Measurements from ENCODE around the gene CACNA2D4. TPM values are rescaled to one million over a fixed set of nuclear protein-coding genes. Genes with fewer than 3 reads are reported as not detected.
"Not testable (repeated sequence)": the region's sequence is repeated elsewhere in the genome, so short reads cannot be mapped to it uniquely, and the experiment has no call there.

Gene CACNA2D4
- total and polyA plus RNA-seq, 2 donors = 1.1 to 4.5 TPM

GRCh38 chr12:1823237-1823636, 95.2 kb downstream of the CACNA2D4 start:
- DNase-seq (ENCODE audit: extremely low spot score) = no peak
- H3K36me3 ChIP-seq (ENCODE audit: insufficient read depth) = no peaks in the 10 kb centered on the region
- H3K4me1 ChIP-seq (ENCODE audit: insufficient read depth) = no peaks in the 10 kb centered on the region
- no peak overlapping the region for H3K27ac ChIP-seq (ENCODE audit: low read depth)
- 95% methylated on average over 10 of the region's 10 CpGs for WGBS
- no peak overlapping the region for H3K4me3 ChIP-seq (ENCODE audit: low read depth, low read length)

GRCh38 chr12:1822699-1823098, 95.8 kb downstream of the CACNA2D4 start:
- H3K36me3 ChIP-seq (ENCODE audit: insufficient read depth) = no peaks in the 10 kb centered on the region
- no peaks in the 10 kb centered on the region for H3K4me1 ChIP-seq (ENCODE audit: insufficient read depth)
- no peak overlapping the region for H3K27ac ChIP-seq (ENCODE audit: low read depth)
- 77% methylated on average over 11 of the region's 11 CpGs for WGBS
- no peak for DNase-seq (ENCODE audit: extremely low spot score)
- no peak overlapping the region for H3K4me3 ChIP-seq (ENCODE audit: low read depth, low read length)

- 22% methylated on average over 12 of the region's 12 CpGs for WGBS
- no peak overlapping the region for H3K4me3 ChIP-seq (ENCODE audit: low read depth, low read length)
- DNase-seq (ENCODE audit: extremely low spot score) = no peak
- H3K36me3 ChIP-seq (ENCODE audit: insufficient read depth) = no peaks in the 10 kb centered on the region
- H3K27ac ChIP-seq (ENCODE audit: low read depth) = no peak overlapping the region
- H3K4me1 ChIP-seq (ENCODE audit: insufficient read depth) = no peaks in the 10 kb centered on the region
These were observed 96.6 kb downstream of the CACNA2D4 start for GRCh38 chr12:1821805-1822204.

GRCh38 chr12:1820896-1821291, 97.6 kb downstream of the CACNA2D4 start:
- Histone ChIP-seq H3K4me3 (ENCODE audit: low read depth, low read length) (no peak overlapping the region), H3K4me1 (ENCODE audit: insufficient read depth) (no peaks in the 10 kb centered on the region), H3K36me3 (ENCODE audit: insufficient read depth) (no peaks in the 10 kb centered on the region), H3K27ac (ENCODE audit: low read depth) (no peak overlapping the region)
- no peak for DNase-seq (ENCODE audit: extremely low spot score)
- 74% methylated on average over 11 of the region's 11 CpGs for WGBS

GRCh38 chr12:1820191-1820895, 98.1 kb downstream of the CACNA2D4 start, which contains the start of gene LRTM2:
TSS of gene LRTM2 (plus strand) at chr12:1820565. CDS start at chr12:1828149, 7,584 bp downstream.
- no peak within 1 kb of the TSS for H3K4me3 ChIP-seq (ENCODE audit: low read depth, low read length)
- no peaks in the 10 kb centered on the region for H3K4me1 ChIP-seq (ENCODE audit: insufficient read depth)
- H3K36me3 ChIP-seq (ENCODE audit: insufficient read depth) = no peaks in the 10 kb centered on the region
- DNase-seq (ENCODE audit: extremely low spot score) = no peak
- no peak within 1 kb of the TSS for H3K27ac ChIP-seq (ENCODE audit: low read depth)
- WGBS = 9% methylated on average over 34 of the region's 34 CpGs

- Histone ChIP-seq H3K4me3 (ENCODE audit: low read depth, low read length) (no peak overlapping the region), H3K36me3 (ENCODE audit: insufficient read depth) (no peaks in the 10 kb centered on the region), H3K27ac (ENCODE audit: low read depth) (no peak overlapping the region), H3K4me1 (ENCODE audit: insufficient read depth) (no peaks in the 10 kb centered on the region)
- 57% methylated on average over 6 of the region's 6 CpGs for WGBS
- no peak for DNase-seq (ENCODE audit: extremely low spot score)
These were observed 98.9 kb downstream of the CACNA2D4 start for GRCh38 chr12:1819571-1819970.

- 74% methylated on average over 9 of the region's 9 CpGs for WGBS
- no peak for DNase-seq (ENCODE audit: extremely low spot score)
- Histone ChIP-seq H3K36me3 (ENCODE audit: insufficient read depth) (no peaks in the 10 kb centered on the region), H3K4me1 (ENCODE audit: insufficient read depth) (no peaks in the 10 kb centered on the region), H3K4me3 (ENCODE audit: low read depth, low read length) (no peak overlapping the region), H3K27ac (ENCODE audit: low read depth) (no peak overlapping the region)
These were observed 99.4 kb downstream of the CACNA2D4 start for GRCh38 chr12:1819050-1819449.

GRCh38 chr12:1817928-1818327, 100.5 kb downstream of the CACNA2D4 start:
- WGBS = 92% methylated on average over 28 of the region's 28 CpGs
- not testable (repeated sequence) for H3K36me3 ChIP-seq (ENCODE audit: insufficient read depth)

GRCh38 chr12:1816730-1817348, 101.6 kb downstream of the CACNA2D4 start:
- Histone ChIP-seq H3K36me3 (ENCODE audit: insufficient read depth) (no peaks in the 10 kb centered on the region), H3K4me3 (ENCODE audit: low read depth, low read length) (no peak overlapping the region), H3K27ac (ENCODE audit: low read depth) (no peak overlapping the region), H3K4me1 (ENCODE audit: insufficient read depth) (no peaks in the 10 kb centered on the region)
- 94% methylated on average over 9 of the region's 9 CpGs for WGBS
- no peak for DNase-seq (ENCODE audit: extremely low spot score)

More at GRCh38 chr12:1817928-1818327, 100.5 kb downstream of the CACNA2D4 start:
- not testable (repeated sequence) for H3K4me3 ChIP-seq (ENCODE audit: low read depth, low read length); H3K27ac ChIP-seq (ENCODE audit: low read depth); H3K4me1 ChIP-seq (ENCODE audit: insufficient read depth); DNase-seq (ENCODE audit: extremely low spot score)

GRCh38 chr12:1815814-1816729, 102.4 kb downstream of the CACNA2D4 start:
- DNase-seq (ENCODE audit: extremely low spot score) = no peak
- WGBS = 55% methylated on average over 21 of the region's 21 CpGs
- Histone ChIP-seq H3K27ac (ENCODE audit: low read depth) (no peak overlapping the region), H3K4me1 (ENCODE audit: insufficient read depth) (no peaks in the 10 kb centered on the region), H3K36me3 (ENCODE audit: insufficient read depth) (no peaks in the 10 kb centered on the region), H3K4me3 (ENCODE audit: low read depth, low read length) (no peak overlapping the region)

GRCh38 chr12:1815108-1815507, 103.3 kb downstream of the CACNA2D4 start:
- no peak overlapping the region for H3K27ac ChIP-seq (ENCODE audit: low read depth)
- WGBS = 81% methylated on average over 3 of the region's 3 CpGs
- no peak overlapping the region for H3K4me3 ChIP-seq (ENCODE audit: low read depth, low read length)
- no peaks in the 10 kb centered on the region for H3K36me3 ChIP-seq (ENCODE audit: insufficient read depth)
- no peak for DNase-seq (ENCODE audit: extremely low spot score)
- no peaks in the 10 kb centered on the region for H3K4me1 ChIP-seq (ENCODE audit: insufficient read depth)

- Histone ChIP-seq H3K4me3 (ENCODE audit: low read depth, low read length) (no peak overlapping the region), H3K27ac (ENCODE audit: low read depth) (no peak overlapping the region), H3K36me3 (ENCODE audit: insufficient read depth) (no peaks in the 10 kb centered on the region), H3K4me1 (ENCODE audit: insufficient read depth) (no peaks in the 10 kb centered on the region)
- 78% methylated on average over 8 of the region's 8 CpGs for WGBS
- no peak for DNase-seq (ENCODE audit: extremely low spot score)
These were observed 104.2 kb downstream of the CACNA2D4 start for GRCh38 chr12:1814266-1814665.

- Histone ChIP-seq H3K4me1 (ENCODE audit: insufficient read depth) (no peaks in the 10 kb centered on the region), H3K27ac (ENCODE audit: low read depth) (no peak overlapping the region), H3K4me3 (ENCODE audit: low read depth, low read length) (no peak overlapping the region), H3K36me3 (ENCODE audit: insufficient read depth) (no peaks in the 10 kb centered on the region)
- 78% methylated on average over 17 of the region's 17 CpGs for WGBS
- DNase-seq (ENCODE audit: extremely low spot score) = no peak
These were observed 105.7 kb downstream of the CACNA2D4 start for GRCh38 chr12:1812650-1813302.
